ENCODE data around the gene ITGAD.

The ITGAD gene

DNA sequence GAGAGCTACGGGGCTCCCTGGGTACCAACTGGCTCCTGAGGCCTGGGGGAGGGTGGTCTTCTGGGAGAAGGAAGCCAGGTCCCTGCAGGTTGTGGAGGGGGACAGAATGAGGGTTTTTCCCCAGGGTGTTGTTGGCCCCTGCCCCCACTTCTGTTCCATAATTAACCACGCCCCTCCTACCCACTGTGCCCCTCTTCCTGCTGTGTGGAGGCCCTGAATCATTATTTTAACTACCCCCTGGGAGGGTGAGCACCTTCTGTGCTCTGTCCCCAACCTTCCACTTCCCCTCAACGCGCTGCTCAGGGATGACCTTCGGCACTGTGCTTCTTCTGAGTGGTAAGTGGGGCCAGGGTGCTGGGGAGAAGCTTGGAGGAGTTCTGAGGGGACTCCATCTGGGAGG, at the start of gene ITGAD:
Gene ITGAD, plus strand, starts transcription at position 280 of the 400 bp plus-strand sequence. Its CDS starts 26 bp downstream, at position 306.
- FAIRE-seq (no peak), DNase-seq (ENCODE audit: insufficient read length, low spot score) (no peak)
- TF ChIP-seq, protein P1, sequence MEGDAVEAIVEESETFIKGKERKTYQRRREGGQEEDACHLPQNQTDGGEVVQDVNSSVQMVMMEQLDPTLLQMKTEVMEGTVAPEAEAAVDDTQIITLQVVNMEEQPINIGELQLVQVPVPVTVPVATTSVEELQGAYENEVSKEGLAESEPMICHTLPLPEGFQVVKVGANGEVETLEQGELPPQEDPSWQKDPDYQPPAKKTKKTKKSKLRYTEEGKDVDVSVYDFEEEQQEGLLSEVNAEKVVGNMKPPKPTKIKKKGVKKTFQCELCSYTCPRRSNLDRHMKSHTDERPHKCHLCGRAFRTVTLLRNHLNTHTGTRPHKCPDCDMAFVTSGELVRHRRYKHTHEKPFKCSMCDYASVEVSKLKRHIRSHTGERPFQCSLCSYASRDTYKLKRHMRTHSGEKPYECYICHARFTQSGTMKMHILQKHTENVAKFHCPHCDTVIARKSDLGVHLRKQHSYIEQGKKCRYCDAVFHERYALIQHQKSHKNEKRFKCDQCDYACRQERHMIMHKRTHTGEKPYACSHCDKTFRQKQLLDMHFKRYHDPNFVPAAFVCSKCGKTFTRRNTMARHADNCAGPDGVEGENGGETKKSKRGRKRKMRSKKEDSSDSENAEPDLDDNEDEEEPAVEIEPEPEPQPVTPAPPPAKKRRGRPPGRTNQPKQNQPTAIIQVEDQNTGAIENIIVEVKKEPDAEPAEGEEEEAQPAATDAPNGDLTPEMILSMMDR (IDR thresholded peaks at IDR 0.05; ENCODE audit: insufficient read depth, missing control alignments): no peak

DNA sequence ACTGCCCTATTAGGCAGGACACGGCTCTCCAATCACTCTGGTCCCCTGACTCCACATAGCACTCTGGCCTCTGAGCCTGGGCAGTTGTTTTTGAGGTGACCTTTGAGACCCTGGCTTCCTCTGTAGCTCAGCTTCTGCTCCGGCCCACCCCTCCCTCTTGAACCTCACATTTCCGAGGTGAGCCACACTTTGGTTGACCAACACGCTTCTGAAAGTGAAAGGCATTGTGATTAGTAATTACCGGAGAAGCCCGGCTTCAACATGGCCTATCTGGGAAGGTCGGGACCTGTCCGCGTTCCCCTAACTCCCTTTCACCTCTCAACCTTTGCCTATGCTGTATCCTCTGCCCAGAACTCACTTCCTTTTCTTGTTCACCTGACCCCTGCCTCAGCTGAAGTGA, 48.4 kb upstream of the ITGAD start:
- TF ChIP-seq, protein P1 (IDR thresholded peaks at IDR 0.05; ENCODE audit: insufficient read depth, missing control alignments): no peak
- FAIRE-seq: no peak

DNA sequence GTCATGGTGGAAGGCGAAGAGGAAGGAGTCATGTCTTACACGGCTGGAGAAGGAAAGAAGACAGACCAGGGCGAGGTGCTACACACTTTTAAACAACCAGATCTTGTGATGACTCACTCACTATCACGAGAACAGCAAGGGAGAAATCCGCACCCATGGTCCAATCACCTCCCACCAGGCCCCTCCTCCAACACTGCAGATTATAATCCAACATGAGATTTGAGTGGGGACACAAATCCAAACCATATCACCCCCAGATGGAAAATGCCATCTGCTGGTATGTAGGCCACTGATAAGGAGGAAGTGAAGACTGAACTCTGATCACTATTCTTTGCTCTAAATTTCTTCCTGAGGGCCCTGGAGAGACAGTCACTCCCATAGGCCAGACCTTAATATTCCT, 45.7 kb upstream of the ITGAD start:
- DNase-seq (ENCODE audit: insufficient read length, low spot score) (no peak), FAIRE-seq (no peak)
- TF ChIP-seq, protein P1 (IDR thresholded peaks at IDR 0.05; ENCODE audit: insufficient read depth, missing control alignments): no peak

More for the DNA sequence above, 48.4 kb upstream of the ITGAD start:
- no peak for DNase-seq (ENCODE audit: insufficient read length, low spot score)

DNA sequence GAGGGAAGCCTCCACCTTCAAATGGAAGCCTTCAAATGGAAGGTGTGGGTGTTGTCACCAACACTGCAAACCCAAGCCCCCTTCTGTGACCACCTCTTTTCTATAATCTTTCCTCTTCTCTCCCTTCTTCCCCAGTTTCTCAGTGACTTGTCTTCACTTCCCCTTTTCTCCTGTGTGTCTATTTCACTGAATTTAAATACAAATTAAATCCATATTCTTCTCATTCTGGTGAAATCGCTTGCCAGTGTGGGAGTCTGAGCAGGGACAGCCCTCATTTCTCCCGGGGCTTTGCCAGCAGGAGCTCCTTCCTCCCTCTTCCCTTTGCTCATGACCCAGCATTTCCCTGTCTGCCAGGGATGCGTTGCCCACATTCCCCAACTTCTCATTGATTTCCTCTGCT, 44.6 kb upstream of the ITGAD start:
- FAIRE-seq (no peak), DNase-seq (ENCODE audit: insufficient read length, low spot score) (no peak)
- TF ChIP-seq, protein P1 (IDR thresholded peaks at IDR 0.05; ENCODE audit: insufficient read depth, missing control alignments): no peak

DNA sequence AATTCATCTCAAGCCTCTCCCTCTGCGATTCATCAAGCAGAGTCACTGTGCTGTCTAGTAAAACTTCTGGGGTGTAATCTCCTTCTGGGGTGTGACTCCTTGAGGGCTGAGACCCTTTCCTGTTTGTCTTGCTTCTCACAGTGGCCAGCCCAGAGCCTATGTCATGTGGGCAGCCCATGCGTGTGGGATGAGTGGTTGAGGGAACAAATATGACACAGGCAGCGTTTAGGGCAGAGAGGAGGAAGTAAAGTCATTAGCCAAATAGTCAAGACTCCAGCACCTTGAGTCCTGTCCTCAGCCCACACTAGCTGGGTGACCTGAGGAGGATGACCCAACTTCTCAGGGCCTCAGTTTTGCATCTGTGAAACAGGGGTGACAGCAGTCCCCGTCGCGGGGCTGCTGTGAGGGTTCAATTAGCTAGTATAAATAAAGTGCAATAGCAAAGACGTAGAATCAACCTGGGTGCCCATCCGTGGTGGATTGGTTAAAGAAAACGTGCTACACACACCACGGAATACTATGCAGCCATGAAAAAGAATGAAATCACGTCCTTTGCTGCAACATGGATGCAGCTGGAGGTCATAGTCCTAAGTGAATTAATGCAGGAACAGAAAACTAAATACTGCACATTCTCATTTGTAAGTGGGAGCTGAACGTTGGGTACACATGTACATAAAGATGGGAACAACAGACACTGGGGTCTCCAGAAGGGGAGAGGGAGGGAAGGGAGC, 42.7 kb upstream of the ITGAD start:
- TF ChIP-seq, protein P1 (IDR thresholded peaks at IDR 0.05; ENCODE audit: insufficient read depth, missing control alignments): no peak
- DNase-seq (ENCODE audit: insufficient read length, low spot score): no peak
- no peak for FAIRE-seq

DNA sequence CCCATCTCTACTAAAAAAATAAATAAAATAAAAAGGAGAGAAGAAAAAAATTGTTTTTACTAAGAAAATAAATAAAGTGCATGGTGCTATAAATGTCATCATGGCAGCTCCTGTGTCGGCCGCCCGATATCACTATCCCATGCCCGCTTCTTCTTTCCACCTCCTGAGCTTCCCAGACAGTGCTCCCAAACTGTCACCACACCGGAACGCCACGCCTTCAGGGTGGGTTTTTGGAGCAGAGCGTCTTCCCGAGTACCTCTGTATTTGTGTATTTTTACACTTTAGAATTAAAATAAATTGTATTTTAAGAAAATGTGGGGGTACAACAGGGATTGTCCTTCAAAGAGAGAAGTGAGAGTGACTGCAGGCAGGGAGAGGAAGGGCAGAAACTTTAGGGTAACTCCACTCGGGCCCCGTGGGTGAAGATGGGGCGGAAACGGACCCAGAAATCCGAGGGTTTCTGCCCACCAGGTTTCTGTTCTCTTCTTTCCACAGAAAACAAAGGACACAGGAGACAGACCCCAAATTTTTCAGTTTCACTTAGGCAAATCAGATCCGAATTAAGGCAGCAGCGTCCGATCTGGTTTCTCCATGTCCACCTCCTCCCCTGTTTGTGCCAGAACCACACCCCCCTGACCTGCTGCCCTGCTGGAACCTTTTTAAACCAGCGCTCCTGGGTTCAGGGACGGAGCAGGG, 41.7 kb upstream of the ITGAD start:
- FAIRE-seq: no peak
- TF ChIP-seq, protein P1 (IDR thresholded peaks at IDR 0.05; ENCODE audit: insufficient read depth, missing control alignments): no peak
- DNase-seq (ENCODE audit: insufficient read length, low spot score): no peak

DNA sequence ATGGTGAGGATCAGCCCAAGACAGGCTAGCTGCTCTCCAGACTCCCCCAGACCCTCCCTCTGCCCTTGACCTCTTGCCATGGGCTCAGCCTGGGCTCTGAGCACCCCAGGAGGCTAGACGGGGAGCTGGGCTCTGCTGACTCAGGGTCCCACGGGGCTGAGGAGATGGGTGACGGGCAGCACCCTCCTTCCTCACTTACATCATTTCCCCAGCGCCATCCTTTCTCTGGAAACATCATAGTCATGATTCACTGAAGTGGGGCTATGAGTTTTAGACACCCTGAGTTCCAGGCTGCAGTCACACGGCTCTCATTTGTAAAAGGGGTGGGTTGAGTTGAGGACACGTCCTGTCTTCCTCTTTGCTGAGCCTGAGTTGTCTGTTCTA, 41.2 kb upstream of the ITGAD start:
- FAIRE-seq (no peak), DNase-seq (ENCODE audit: insufficient read length, low spot score) (no peak)
- TF ChIP-seq, protein P1 (IDR thresholded peaks at IDR 0.05; ENCODE audit: insufficient read depth, missing control alignments): no peak
